WTC11 (cell line): ENCODE results near the gene ZNF827. TPM values are rescaled to one million over a fixed set of nuclear protein-coding genes. Genes with fewer than 3 reads are reported as not detected.

Experiments
- ATAC-seq: fragments of 200-7000 bp; cut with Tn5 transposase; 2 replicates; pipeline ENCODE4 v1.10.0; 2021; ENCODE audit warnings: mild to moderate bottlenecking, moderate library complexity
- CTCF ChIA-PET: fragments of 300-600 bp; sonication (Branson Sonifier 250); formaldehyde crosslinking; loops from one replicate; lab custom pipeline; 2021; ENCODE audit warnings: antibody characterized with exemption; lab: Charles Lee
- POLR2A ChIA-PET: fragments of 350-600 bp; sonication (Branson Sonifier 250); formaldehyde crosslinking; loops from one replicate; lab custom pipeline; 2021; ENCODE audit warnings: antibody characterized with exemption; lab: Charles Lee
- DNase-seq: peaks from one replicate; pipeline ENCODE4 v3.0.0; 2021; ENCODE audit warnings: low spot score
- H3K27ac Mint-ChIP-seq: 2 replicates; pipeline ENCODE4 v1.8.0; 2021; ENCODE audit warnings: mixed read lengths
- H3K27me3 Mint-ChIP-seq: 2 replicates; pipeline ENCODE4 v1.8.0; 2021; ENCODE audit warnings: low read depth, mild to moderate bottlenecking, moderate library complexity, mixed read lengths
- H3K36me3 Mint-ChIP-seq: 2 replicates; pipeline ENCODE4 v1.8.0; 2021; ENCODE audit warnings: mixed read lengths
- H3K4me1 Mint-ChIP-seq: 2 replicates; pipeline ENCODE4 v1.8.0; 2022; ENCODE audit warnings: mixed read lengths
- H3K4me3 Mint-ChIP-seq: 2 replicates; pipeline ENCODE4 v1.8.0; 2021; ENCODE audit warnings: mild to moderate bottlenecking, moderate library complexity, mixed read lengths
- H3K9me3 Mint-ChIP-seq: 2 replicates; pipeline ENCODE4 v1.8.0; 2021; ENCODE audit warnings: mixed read lengths
- FOXK1 ChIP-seq: sonication (generic); formaldehyde crosslinking; IDR thresholded peaks from 2 replicates; pipeline ENCODE4 v1.8.0; 2022; ENCODE audit warnings: mild to moderate bottlenecking, moderate library complexity, missing genetic modification reagents
- JUN ChIP-seq: sonication (generic); formaldehyde crosslinking; IDR thresholded peaks from 2 replicates; pipeline ENCODE4 v1.8.0; 2023; ENCODE audit warnings: mild to moderate bottlenecking, missing genetic modification reagents
- KAT7 ChIP-seq: sonication (generic); formaldehyde crosslinking; IDR thresholded peaks from 2 replicates; pipeline ENCODE4 v1.8.1; 2023; ENCODE audit warnings: missing genetic modification reagents, mild to moderate bottlenecking, borderline replicate concordance
- ZNF138 ChIP-seq: sonication (generic); formaldehyde crosslinking; conservative IDR thresholded peaks from 2 replicates; pipeline ENCODE4 v1.8.1; 2022; ENCODE audit warnings: mild to moderate bottlenecking, moderate library complexity, missing genetic modification reagents
- ZNF219 ChIP-seq: sonication (generic); formaldehyde crosslinking; IDR thresholded peaks from 2 replicates; pipeline ENCODE4 v1.8.0; 2023; ENCODE audit warnings: missing genetic modification reagents, mild to moderate bottlenecking, borderline replicate concordance
- ZNF396 ChIP-seq: fragments of 250-450 bp; sonication (Bioruptor Pico); IDR thresholded peaks from 2 replicates; pipeline ENCODE4 v1.8.0; 2021; ENCODE audit warnings: mild to moderate bottlenecking, moderate library complexity, borderline replicate concordance
- total RNA-seq: library from RNA; stranded (reverse); gene quantifications from 3 replicates; pipeline ENCODE4 v1.2.3, GENCODE V29; 2021
- TF ChIP-seq, protein P1 (sequence below): sonication (generic); formaldehyde crosslinking; IDR thresholded peaks from 2 replicates; pipeline ENCODE4 v1.8.1; 2022; ENCODE audit warnings: mild to moderate bottlenecking, moderate library complexity, missing genetic modification reagents
- TF ChIP-seq, protein P2 (sequence below): sonication (generic); formaldehyde crosslinking; IDR thresholded peaks from 2 replicates; pipeline ENCODE4 v1.8.0; 2023; ENCODE audit warnings: missing genetic modification reagents
- TF ChIP-seq, protein P3 (sequence below): fragments of 250-450 bp; sonication (Bioruptor Pico); IDR thresholded peaks from 2 replicates; pipeline ENCODE4 v2.1.2; 2022; ENCODE audit warnings: mild to moderate bottlenecking, moderate library complexity
- TF ChIP-seq, protein P4 (sequence below): fragments of 250-450 bp; sonication (Bioruptor Pico); IDR thresholded peaks from 2 replicates; pipeline ENCODE4 v1.9.0; 2021; ENCODE audit warnings: moderate library complexity, mild to moderate bottlenecking, inconsistent platforms, borderline replicate concordance
- TF ChIP-seq, protein P5 (sequence below): fragments of 250-450 bp; sonication (Bioruptor Pico); IDR thresholded peaks from 2 replicates; pipeline ENCODE4 v1.9.0; 2021; ENCODE audit warnings: mild to moderate bottlenecking, borderline replicate concordance
- TF ChIP-seq, protein P6 (sequence below): sonication (generic); formaldehyde crosslinking; IDR thresholded peaks from 2 replicates; pipeline ENCODE4 v1.8.0; 2022; ENCODE audit warnings: missing genetic modification reagents
- TF ChIP-seq, protein P7 (sequence below): sonication (generic); formaldehyde crosslinking; IDR thresholded peaks from 2 replicates; pipeline ENCODE4 v1.8.1; 2023; ENCODE audit warnings: mild to moderate bottlenecking, missing genetic modification reagents

The ZNF827 gene
- total RNA-seq, 1 experiment from 2014 or later, result 25.6 TPM

DNA sequence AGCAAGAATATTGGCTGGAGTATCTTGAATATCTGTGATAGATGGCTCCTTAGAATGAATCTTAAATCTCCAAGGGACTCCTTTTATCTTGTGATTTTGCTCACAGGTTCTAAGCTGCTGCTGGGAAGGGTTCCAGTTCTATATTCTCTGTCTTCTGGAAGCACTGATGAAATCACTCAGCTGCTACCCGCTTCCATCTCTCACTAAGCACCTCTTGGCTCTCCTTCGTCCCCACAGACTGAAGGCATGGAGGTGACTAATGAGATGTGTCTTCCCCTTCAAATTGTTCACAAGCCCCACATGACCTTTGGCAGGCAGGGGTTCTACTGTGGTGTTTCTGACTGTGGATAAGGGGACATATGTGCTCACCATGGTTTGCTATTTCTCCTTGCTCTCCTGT lies 182.8 kb downstream of the ZNF827 start:
- no peak for ATAC-seq

DNA sequence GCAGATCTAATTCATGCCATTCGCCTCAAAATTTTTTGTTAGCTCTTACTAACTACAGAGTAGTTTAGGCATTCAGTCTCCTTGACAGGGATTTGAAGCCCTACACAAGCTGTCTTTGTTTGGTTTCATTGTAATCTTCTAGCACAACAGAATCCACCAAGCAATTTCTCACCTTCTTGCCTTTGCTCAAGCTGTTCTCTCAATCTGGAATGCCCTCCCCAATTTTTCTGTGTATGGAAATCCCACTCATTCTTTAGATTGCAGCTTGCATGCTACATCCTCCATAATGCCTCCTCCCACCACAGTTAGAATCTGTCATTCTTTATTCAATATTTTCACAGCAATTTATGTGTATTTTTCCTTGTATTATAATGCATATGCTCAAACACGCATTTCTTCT lies 195.0 kb downstream of the ZNF827 start:
- no peak overlapping the region for H3K4me3 Mint-ChIP-seq
- peaks cover 15% of the 10 kb centered on the region for H3K9me3 Mint-ChIP-seq
- TF ChIP-seq, protein P1, sequence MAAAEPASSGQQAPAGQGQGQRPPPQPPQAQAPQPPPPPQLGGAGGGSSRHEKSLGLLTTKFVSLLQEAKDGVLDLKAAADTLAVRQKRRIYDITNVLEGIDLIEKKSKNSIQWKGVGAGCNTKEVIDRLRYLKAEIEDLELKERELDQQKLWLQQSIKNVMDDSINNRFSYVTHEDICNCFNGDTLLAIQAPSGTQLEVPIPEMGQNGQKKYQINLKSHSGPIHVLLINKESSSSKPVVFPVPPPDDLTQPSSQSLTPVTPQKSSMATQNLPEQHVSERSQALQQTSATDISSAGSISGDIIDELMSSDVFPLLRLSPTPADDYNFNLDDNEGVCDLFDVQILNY, result no peak
- TF ChIP-seq, protein P2, sequence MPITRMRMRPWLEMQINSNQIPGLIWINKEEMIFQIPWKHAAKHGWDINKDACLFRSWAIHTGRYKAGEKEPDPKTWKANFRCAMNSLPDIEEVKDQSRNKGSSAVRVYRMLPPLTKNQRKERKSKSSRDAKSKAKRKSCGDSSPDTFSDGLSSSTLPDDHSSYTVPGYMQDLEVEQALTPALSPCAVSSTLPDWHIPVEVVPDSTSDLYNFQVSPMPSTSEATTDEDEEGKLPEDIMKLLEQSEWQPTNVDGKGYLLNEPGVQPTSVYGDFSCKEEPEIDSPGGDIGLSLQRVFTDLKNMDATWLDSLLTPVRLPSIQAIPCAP (CRISPR knock-in tag), result no peak
- TF ChIP-seq, protein P3, sequence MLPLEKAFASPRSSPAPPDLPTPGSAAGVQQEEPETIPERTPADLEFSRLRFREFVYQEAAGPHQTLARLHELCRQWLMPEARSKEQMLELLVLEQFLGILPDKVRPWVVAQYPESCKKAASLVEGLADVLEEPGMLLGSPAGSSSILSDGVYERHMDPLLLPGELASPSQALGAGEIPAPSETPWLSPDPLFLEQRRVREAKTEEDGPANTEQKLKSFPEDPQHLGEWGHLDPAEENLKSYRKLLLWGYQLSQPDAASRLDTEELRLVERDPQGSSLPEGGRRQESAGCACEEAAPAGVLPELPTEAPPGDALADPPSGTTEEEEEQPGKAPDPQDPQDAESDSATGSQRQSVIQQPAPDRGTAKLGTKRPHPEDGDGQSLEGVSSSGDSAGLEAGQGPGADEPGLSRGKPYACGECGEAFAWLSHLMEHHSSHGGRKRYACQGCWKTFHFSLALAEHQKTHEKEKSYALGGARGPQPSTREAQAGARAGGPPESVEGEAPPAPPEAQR (CRISPR knock-in tag), result no peak
- TF ChIP-seq, protein P4, sequence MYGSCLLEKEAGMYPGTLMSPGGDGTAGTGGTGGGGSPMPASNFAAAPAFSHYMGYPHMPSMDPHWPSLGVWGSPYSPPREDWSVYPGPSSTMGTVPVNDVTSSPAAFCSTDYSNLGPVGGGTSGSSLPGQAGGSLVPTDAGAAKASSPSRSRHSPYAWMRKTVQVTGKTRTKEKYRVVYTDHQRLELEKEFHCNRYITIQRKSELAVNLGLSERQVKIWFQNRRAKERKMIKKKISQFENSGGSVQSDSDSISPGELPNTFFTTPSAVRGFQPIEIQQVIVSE, result no peak
- TF ChIP-seq JUN (CRISPR knock-in tag), result no peak
- TF ChIP-seq, all 79 proteins: peak for 0
- no peak for DNase-seq
- Mint-ChIP-seq H3K27me3 (no peaks in the 10 kb centered on the region), H3K27ac (no peak overlapping the region), H3K4me1 (peaks cover 7% of the 10 kb centered on the region; the same call in 1 of the 2 replicates), H3K36me3 (peaks cover 24% of the 10 kb centered on the region)
- ChIA-PET CTCF (no interaction called here), POLR2A (no interaction called here)
- ATAC-seq, result no peak

More for the DNA sequence above, 182.8 kb downstream of the ZNF827 start:
- Mint-ChIP-seq H3K36me3 (peaks cover 27% of the 10 kb centered on the region), H3K4me3 (no peak overlapping the region), H3K9me3 (no peaks in the 10 kb centered on the region), H3K4me1 (no peaks in the 10 kb centered on the region), H3K27me3 (no peaks in the 10 kb centered on the region)
- no peak for DNase-seq
- ChIA-PET CTCF (no interaction called here), POLR2A (no interaction called here)
- TF ChIP-seq, protein P5, sequence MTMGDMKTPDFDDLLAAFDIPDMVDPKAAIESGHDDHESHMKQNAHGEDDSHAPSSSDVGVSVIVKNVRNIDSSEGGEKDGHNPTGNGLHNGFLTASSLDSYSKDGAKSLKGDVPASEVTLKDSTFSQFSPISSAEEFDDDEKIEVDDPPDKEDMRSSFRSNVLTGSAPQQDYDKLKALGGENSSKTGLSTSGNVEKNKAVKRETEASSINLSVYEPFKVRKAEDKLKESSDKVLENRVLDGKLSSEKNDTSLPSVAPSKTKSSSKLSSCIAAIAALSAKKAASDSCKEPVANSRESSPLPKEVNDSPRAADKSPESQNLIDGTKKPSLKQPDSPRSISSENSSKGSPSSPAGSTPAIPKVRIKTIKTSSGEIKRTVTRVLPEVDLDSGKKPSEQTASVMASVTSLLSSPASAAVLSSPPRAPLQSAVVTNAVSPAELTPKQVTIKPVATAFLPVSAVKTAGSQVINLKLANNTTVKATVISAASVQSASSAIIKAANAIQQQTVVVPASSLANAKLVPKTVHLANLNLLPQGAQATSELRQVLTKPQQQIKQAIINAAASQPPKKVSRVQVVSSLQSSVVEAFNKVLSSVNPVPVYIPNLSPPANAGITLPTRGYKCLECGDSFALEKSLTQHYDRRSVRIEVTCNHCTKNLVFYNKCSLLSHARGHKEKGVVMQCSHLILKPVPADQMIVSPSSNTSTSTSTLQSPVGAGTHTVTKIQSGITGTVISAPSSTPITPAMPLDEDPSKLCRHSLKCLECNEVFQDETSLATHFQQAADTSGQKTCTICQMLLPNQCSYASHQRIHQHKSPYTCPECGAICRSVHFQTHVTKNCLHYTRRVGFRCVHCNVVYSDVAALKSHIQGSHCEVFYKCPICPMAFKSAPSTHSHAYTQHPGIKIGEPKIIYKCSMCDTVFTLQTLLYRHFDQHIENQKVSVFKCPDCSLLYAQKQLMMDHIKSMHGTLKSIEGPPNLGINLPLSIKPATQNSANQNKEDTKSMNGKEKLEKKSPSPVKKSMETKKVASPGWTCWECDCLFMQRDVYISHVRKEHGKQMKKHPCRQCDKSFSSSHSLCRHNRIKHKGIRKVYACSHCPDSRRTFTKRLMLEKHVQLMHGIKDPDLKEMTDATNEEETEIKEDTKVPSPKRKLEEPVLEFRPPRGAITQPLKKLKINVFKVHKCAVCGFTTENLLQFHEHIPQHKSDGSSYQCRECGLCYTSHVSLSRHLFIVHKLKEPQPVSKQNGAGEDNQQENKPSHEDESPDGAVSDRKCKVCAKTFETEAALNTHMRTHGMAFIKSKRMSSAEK (CRISPR knock-in tag), result no peak
- TF ChIP-seq, protein P6, sequence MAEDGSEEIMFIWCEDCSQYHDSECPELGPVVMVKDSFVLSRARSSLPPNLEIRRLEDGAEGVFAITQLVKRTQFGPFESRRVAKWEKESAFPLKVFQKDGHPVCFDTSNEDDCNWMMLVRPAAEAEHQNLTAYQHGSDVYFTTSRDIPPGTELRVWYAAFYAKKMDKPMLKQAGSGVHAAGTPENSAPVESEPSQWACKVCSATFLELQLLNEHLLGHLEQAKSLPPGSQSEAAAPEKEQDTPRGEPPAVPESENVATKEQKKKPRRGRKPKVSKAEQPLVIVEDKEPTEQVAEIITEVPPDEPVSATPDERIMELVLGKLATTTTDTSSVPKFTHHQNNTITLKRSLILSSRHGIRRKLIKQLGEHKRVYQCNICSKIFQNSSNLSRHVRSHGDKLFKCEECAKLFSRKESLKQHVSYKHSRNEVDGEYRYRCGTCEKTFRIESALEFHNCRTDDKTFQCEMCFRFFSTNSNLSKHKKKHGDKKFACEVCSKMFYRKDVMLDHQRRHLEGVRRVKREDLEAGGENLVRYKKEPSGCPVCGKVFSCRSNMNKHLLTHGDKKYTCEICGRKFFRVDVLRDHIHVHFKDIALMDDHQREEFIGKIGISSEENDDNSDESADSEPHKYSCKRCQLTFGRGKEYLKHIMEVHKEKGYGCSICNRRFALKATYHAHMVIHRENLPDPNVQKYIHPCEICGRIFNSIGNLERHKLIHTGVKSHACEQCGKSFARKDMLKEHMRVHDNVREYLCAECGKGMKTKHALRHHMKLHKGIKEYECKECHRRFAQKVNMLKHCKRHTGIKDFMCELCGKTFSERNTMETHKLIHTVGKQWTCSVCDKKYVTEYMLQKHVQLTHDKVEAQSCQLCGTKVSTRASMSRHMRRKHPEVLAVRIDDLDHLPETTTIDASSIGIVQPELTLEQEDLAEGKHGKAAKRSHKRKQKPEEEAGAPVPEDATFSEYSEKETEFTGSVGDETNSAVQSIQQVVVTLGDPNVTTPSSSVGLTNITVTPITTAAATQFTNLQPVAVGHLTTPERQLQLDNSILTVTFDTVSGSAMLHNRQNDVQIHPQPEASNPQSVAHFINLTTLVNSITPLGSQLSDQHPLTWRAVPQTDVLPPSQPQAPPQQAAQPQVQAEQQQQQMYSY (CRISPR knock-in tag), result no peak
- TF ChIP-seq, protein P7, sequence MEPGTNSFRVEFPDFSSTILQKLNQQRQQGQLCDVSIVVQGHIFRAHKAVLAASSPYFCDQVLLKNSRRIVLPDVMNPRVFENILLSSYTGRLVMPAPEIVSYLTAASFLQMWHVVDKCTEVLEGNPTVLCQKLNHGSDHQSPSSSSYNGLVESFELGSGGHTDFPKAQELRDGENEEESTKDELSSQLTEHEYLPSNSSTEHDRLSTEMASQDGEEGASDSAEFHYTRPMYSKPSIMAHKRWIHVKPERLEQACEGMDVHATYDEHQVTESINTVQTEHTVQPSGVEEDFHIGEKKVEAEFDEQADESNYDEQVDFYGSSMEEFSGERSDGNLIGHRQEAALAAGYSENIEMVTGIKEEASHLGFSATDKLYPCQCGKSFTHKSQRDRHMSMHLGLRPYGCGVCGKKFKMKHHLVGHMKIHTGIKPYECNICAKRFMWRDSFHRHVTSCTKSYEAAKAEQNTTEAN, result no peak
- TF ChIP-seq FOXK1 (no peak), ZNF219 (no peak), ZNF396 (CRISPR knock-in tag) (no peak), ZNF138 (CRISPR knock-in tag) (no peak), KAT7 (CRISPR knock-in tag) (no peak)
- TF ChIP-seq, all 79 proteins: peak for 0
- 0 out of 2 replicates have a peak overlapping the region, but pooled peaks have one; percentile 1 for H3K27ac Mint-ChIP-seq
